GM20000 (cell line): ENCODE results near the gene UBE2E3.

Experiments
- DNase-seq: peaks from one replicate; pipeline ENCODE4 v3.0.0; 2012; ENCODE audit warnings: low spot score
- CTCF ChIP-seq: IDR thresholded peaks from 2 replicates; pipeline ENCODE4 v1.5.1; 2012; ENCODE audit warnings: mild to moderate bottlenecking, control low read depth; ENCODE audit errors: extremely low read depth, missing control alignments

The UBE2E3 gene

GRCh38 chr2:181105562-181105961 lies 125.2 kb downstream of the UBE2E3 start:
- no peak for TF ChIP-seq CTCF
- no peak for DNase-seq

- no peak for TF ChIP-seq CTCF
- no peak for DNase-seq
Observed at GRCh38 chr2:181106229-181106628, 125.8 kb downstream of the UBE2E3 start.

GRCh38 chr2:181106789-181107627 lies 126.6 kb downstream of the UBE2E3 start:
- DNase-seq = peak; percentile 63
- TF ChIP-seq CTCF = no peak

GRCh38 chr2:181107628-181107945 lies 127.2 kb downstream of the UBE2E3 start:
- TF ChIP-seq CTCF = no peak
- no peak for DNase-seq

- DNase-seq = no peak
- no peak for TF ChIP-seq CTCF
Observed at GRCh38 chr2:181111059-181111458, 130.7 kb downstream of the UBE2E3 start.

- TF ChIP-seq CTCF = no peak
- DNase-seq = no peak
Observed at GRCh38 chr2:181112916-181113315, 132.5 kb downstream of the UBE2E3 start.
